GM19043 (cell line): ENCODE data around the gene SLC8A1.

Source experiments
- ATAC-seq: cut with Tn5 transposase; IDR thresholded peaks from one replicate; pipeline ENCODE4 v1.9.1; 2021; ENCODE audit warnings: low read depth; ENCODE audit not compliant: unreplicated experiment

SLC8A1 gene

GRCh38 chr2:40463112-40463511 is 11.2 kb upstream of the SLC8A1 start:
- no peak for ATAC-seq

- no peak for ATAC-seq
Measured at GRCh38 chr2:40458271-40458794, 6.4 kb upstream of the SLC8A1 start.

- ATAC-seq = no peak
Measured at GRCh38 chr2:40457837-40458236, 5.9 kb upstream of the SLC8A1 start.

GRCh38 chr2:40457366-40457765 is 5.5 kb upstream of the SLC8A1 start:
- no peak for ATAC-seq

- ATAC-seq = no peak
Measured at GRCh38 chr2:40456926-40457325, 5.0 kb upstream of the SLC8A1 start.

GRCh38 chr2:40455661-40456060 is 3.8 kb upstream of the SLC8A1 start:
- ATAC-seq = no peak

- ATAC-seq = no peak
Measured at GRCh38 chr2:40454321-40454720, 2.4 kb upstream of the SLC8A1 start.

GRCh38 chr2:40452786-40453185 is 896 bp upstream of the SLC8A1 start:
- no peak for ATAC-seq

GRCh38 chr2:40450796-40451430 is 977 bp downstream of the SLC8A1 start:
- no peak for ATAC-seq

GRCh38 chr2:40450066-40450795 is 1.7 kb downstream of the SLC8A1 start:
- no peak for ATAC-seq

- ATAC-seq = no peak
Measured at GRCh38 chr2:40448476-40449079, 3.3 kb downstream of the SLC8A1 start.

GRCh38 chr2:40445467-40445866 is 6.4 kb downstream of the SLC8A1 start:
- ATAC-seq = no peak

- ATAC-seq = no peak
Measured at GRCh38 chr2:40440835-40441234, 11.1 kb downstream of the SLC8A1 start.

GRCh38 chr2:40439473-40439872 is 12.4 kb downstream of the SLC8A1 start:
- ATAC-seq = no peak

- ATAC-seq = no peak
Measured at GRCh38 chr2:40436093-40436475, 15.8 kb downstream of the SLC8A1 start.

GRCh38 chr2:40435426-40436092 is 16.3 kb downstream of the SLC8A1 start:
- no peak for ATAC-seq

GRCh38 chr2:40434731-40435271 is 17.1 kb downstream of the SLC8A1 start:
- ATAC-seq = no peak

- no peak for ATAC-seq
Measured at GRCh38 chr2:40433736-40434135, 18.2 kb downstream of the SLC8A1 start.

- ATAC-seq = no peak
Measured at GRCh38 chr2:40432921-40433483, 18.9 kb downstream of the SLC8A1 start.

GRCh38 chr2:40431600-40431955 is 20.3 kb downstream of the SLC8A1 start:
- no peak for ATAC-seq
